ENCODE results near the gene RTEL1. TPM values are rescaled to one million over a fixed set of nuclear protein-coding genes. Genes with fewer than 3 reads are reported as not detected.

The RTEL1 gene
- total RNA-seq, 4 donors from 2014 or later, result 28.2 to 62.4 (median 46.7) TPM

- 90 to 91% methylated on average over 16 of the region's 16 CpGs for WGBS, 2 donors
- peaks cover 0 to 18% (median 0%) of the 10 kb centered on the region in 4 donors for H3K4me1 ChIP-seq
- H3K4me3 ChIP-seq, result no peak overlapping the region
- no peaks in the 10 kb centered on the region for H3K27me3 ChIP-seq
- no peak for TF ChIP-seq POLR2A (IDR thresholded peaks at IDR 0.05)
- no peak for TF ChIP-seq CTCF (IDR thresholded peaks at IDR 0.05)
- no peak for TF ChIP-seq EP300 (IDR thresholded peaks at IDR 0.05)
- H3K36me3 ChIP-seq, result peaks cover 0 to 59% (median 11%) of the 10 kb centered on the region in 3 donors
- H3K9me3 ChIP-seq, result no peaks in the 10 kb centered on the region
- H3K27ac ChIP-seq, result no peak overlapping the region
- DNase-seq (ENCODE audit: low spot score in 2 of 2), result no peak
Observed at GRCh38 chr20:63619086-63619485, 39.0 kb upstream of the RTEL1 start.

- no peak overlapping the region for H3K4me3 ChIP-seq
- H3K27ac ChIP-seq, result no peak overlapping the region
- H3K27me3 ChIP-seq, result no peaks in the 10 kb centered on the region
- TF ChIP-seq POLR2A (IDR thresholded peaks at IDR 0.05) (no peak), CTCF (IDR thresholded peaks at IDR 0.05) (no peak), EP300 (IDR thresholded peaks at IDR 0.05) (no peak)
- peaks cover 0 to 55% (median 11%) of the 10 kb centered on the region in 3 donors for H3K36me3 ChIP-seq
- H3K9me3 ChIP-seq, result no peaks in the 10 kb centered on the region
- DNase-seq (ENCODE audit: low spot score in 2 of 2), result no peak
- peaks cover 0 to 20% (median 0%) of the 10 kb centered on the region in 4 donors for H3K4me1 ChIP-seq
- WGBS, 2 donors, result 70 to 82% methylated on average over 12 to 13 of the region's 13 CpGs
Observed at GRCh38 chr20:63619505-63619904, 38.6 kb upstream of the RTEL1 start.

- WGBS, 2 donors, result 72 to 78% methylated on average over 8 of the region's 8 CpGs
Observed at GRCh38 chr20:63620991-63621390, 37.1 kb upstream of the RTEL1 start.

GRCh38 chr20:63622096-63622495, 36.0 kb upstream of the RTEL1 start:
- Histone ChIP-seq H3K27me3 (no peaks in the 10 kb centered on the region), H3K36me3 (peaks cover 0 to 29% (median 9%) of the 10 kb centered on the region in 3 donors), H3K4me3 (no peak overlapping the region), H3K9me3 (no peaks in the 10 kb centered on the region), H3K27ac (no peak overlapping the region), H3K4me1 (peaks cover 0 to 35% (median 0%) of the 10 kb centered on the region in 4 donors)
- 84 to 95% methylated on average over 4 of the region's 4 CpGs for WGBS, 2 donors
- DNase-seq (ENCODE audit: low spot score in 2 of 2), result no peak
- TF ChIP-seq EP300 (IDR thresholded peaks at IDR 0.05) (no peak), POLR2A (IDR thresholded peaks at IDR 0.05) (no peak), CTCF (IDR thresholded peaks at IDR 0.05) (no peak)

More at GRCh38 chr20:63620991-63621390, 37.1 kb upstream of the RTEL1 start:
- H3K4me1 ChIP-seq, result peaks cover 0 to 34% (median 0%) of the 10 kb centered on the region in 4 donors
- DNase-seq (ENCODE audit: low spot score in 2 of 2), result no peak
- H3K27ac ChIP-seq, result no peak overlapping the region
- no peak overlapping the region for H3K4me3 ChIP-seq
- H3K27me3 ChIP-seq, result no peaks in the 10 kb centered on the region
- no peak for TF ChIP-seq EP300 (IDR thresholded peaks at IDR 0.05)
- no peak for TF ChIP-seq POLR2A (IDR thresholded peaks at IDR 0.05)
- no peaks in the 10 kb centered on the region for H3K9me3 ChIP-seq
- peaks cover 0 to 40% (median 11%) of the 10 kb centered on the region in 3 donors for H3K36me3 ChIP-seq

GRCh38 chr20:63622732-63623131, 35.4 kb upstream of the RTEL1 start:
- no peaks in the 10 kb centered on the region for H3K27me3 ChIP-seq
- 91 to 95% methylated on average over 14 of the region's 14 CpGs for WGBS, 2 donors
- H3K9me3 ChIP-seq, result no peaks in the 10 kb centered on the region
- peaks cover 0 to 39% (median under 1%) of the 10 kb centered on the region in 4 donors for H3K4me1 ChIP-seq
- DNase-seq (ENCODE audit: low spot score in 2 of 2), result no peak
- peaks cover 0 to 22% (median 2%) of the 10 kb centered on the region in 3 donors for H3K36me3 ChIP-seq
- TF ChIP-seq POLR2A (IDR thresholded peaks at IDR 0.05) (no peak), CTCF (IDR thresholded peaks at IDR 0.05) (no peak), EP300 (IDR thresholded peaks at IDR 0.05) (no peak)
- no peak overlapping the region for H3K27ac ChIP-seq
- no peak overlapping the region for H3K4me3 ChIP-seq

Measured in tibial nerve (tissue), 4 donors.